GM18507 (cell line): ENCODE data around the gene ADAMTS2.

ENCODE experiments used
- DNase-seq: peaks from one replicate; pipeline ENCODE4 v3.0.0; 2011; ENCODE audit warnings: low read depth; ENCODE audit not compliant: insufficient read length; ENCODE audit errors: extremely low spot score
- FAIRE-seq: peaks from 2 replicates; lab custom pipeline; 2011; peaks lifted over from hg19 to GRCh38; lab: Jason Lieb, UNC

The ADAMTS2 gene

DNA sequence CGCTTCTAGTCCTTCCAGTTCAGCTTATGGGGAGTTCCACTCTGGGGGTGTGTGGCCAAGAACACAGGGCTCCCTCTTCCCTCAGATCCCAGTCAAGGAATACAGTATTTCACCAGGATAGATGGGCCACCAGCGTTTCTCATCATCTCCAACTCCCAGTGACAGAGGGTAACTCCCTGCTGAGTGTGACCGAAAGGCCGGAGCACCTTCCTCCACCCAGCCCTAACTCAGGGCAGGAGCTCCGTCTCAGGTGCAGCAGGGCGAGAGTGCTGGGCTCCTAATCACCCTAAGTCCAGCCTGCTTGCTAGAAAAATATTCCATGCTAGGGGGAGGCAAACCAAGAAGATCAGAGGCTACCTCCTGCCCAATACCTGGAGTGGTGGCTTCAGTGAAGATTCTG lies 102.6 kb downstream of the ADAMTS2 start:
- no peak for FAIRE-seq
- no peak for DNase-seq

GRCh38 chr5:179241764-179242370 lies 103.4 kb downstream of the ADAMTS2 start:
- FAIRE-seq: no peak
- DNase-seq: no peak

GRCh38 chr5:179241175-179241574 lies 104.1 kb downstream of the ADAMTS2 start:
- FAIRE-seq (no peak), DNase-seq (no peak)

DNA sequence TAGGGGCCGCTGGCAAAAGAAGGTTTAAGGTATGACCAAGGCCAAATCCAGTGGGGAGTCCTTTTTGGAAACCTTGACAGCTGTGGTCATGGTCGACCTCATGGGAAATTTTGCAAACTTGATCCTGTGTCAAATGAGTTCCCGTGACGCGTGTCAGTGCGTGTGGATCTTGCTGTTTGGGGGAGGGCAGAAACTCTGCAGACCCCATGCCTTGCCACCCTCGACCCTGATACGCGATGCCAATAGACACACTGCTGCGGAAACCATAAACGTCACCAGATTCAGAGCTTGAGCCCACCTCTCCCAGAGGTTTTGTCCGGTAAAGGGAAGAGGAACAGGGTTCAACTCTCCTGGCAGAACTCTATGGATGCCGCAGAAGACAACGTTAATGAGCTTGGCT lies 104.7 kb downstream of the ADAMTS2 start:
- no peak for DNase-seq
- no peak for FAIRE-seq

GRCh38 chr5:179239256-179240135 lies 105.8 kb downstream of the ADAMTS2 start:
- no peak for DNase-seq
- no peak for FAIRE-seq

DNA sequence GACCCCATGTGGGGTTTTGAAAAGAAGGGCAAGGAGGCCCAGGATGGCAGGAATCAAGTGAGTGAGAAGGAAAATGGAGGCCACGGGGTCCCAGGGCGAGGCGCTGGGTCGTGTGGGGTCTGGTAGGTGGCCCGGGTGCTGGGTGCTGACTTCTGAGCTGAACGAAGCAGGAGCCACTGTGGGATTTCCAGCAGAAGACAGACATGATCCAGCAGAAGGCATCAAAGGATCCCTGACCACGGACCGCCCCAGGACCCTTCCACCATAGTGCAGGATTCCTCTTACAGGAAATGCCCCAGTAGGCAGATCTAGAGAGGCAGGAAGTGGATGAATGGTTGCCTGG lies 106.7 kb downstream of the ADAMTS2 start:
- FAIRE-seq (no peak), DNase-seq (no peak)

DNA sequence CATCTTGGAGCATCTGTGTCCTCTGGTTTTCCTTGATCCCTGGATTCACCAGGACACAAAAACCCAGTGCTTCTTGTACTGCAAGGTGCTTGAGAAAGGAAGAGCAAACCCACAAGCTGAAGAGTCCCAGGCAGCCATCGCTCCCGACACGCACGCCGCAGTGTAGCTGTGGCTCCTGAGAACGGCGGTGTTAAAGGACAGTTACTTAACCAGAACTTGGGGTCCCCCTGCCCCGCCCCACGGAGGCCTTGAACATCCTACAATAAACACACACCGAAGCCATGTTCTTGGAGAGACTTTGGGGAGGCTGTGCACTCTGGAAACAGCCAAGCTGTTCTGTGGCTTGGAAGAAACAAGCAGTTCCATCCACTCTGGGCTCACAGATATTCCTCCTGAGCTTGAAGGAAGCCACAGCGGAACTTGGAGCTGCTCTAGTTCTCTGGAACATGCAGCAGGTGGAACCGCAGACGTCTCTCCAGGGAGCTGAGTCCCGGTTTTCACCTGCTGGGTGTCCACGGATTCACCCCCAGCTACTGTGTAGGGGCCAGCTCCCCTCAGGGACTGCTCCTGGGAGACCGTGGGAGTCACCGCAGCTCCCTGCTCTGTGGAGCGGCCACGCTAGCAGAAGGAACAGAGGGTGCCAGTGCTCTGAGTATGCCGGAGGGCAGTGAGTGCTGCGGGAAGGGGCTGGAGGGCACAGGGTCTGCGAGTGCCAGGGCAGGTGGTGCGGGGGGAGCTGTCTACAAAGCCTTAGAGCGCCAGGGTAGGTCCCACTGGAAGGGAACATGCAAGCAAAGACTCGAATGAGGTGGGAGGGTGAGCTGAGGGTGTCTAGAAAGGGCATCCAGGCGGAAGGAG lies 107.3 kb downstream of the ADAMTS2 start:
- no peak for FAIRE-seq

DNA sequence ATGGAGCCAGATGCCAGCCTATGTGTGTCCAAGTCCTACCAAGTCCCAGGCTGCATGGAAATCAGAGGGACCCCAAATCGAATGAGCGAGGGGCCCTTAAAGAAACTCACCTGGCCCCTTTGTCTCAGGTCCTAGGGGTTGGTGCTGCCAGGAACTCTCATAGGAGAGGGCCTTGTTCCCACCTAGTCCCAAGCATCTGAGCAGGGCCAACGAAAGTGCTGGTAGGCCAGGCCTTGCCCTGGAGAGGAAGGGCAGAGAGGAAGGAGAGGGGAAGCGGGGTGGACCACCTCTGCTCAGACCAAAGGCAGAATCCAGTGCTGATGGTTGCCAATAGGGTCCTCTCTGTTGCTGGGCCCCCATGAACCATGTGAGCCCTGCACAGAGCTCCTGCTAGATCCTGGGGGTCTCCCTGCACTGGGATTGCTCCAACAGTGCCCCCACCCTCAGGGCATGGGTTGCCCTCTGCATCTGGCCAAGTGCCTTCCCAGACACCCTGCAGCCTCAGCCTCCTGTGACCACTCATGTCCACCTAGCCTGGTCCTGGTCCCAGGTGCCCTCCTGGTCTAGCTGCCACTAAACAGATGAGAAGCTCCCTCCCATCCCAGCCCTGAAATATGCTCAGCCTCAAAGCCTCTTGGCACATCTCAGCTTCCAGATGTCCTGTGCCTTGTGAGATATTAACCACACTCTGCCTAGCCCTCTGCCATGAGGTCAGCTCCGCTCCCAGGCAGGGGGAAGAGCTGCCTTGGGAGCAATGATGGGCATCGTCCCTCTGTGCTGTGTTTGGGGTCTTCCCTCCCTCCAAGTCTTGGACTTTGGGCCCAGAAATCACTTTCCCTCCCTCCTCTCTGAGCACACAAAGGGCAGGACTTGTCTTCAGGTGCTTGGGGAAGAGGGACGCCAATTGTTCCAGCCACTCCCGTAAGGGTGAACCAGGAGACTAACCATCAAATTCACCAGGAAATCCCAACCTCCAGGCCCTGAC lies 109.6 kb downstream of the ADAMTS2 start:
- DNase-seq (no peak), FAIRE-seq (no peak)

More for the DNA sequence above, 107.3 kb downstream of the ADAMTS2 start:
- no peak for DNase-seq

- no peak for DNase-seq
- no peak for FAIRE-seq
Observed at GRCh38 chr5:179234563-179235135, 110.6 kb downstream of the ADAMTS2 start.

- FAIRE-seq: no peak
Observed at GRCh38 chr5:179233909-179234562, 111.2 kb downstream of the ADAMTS2 start.

GRCh38 chr5:179232091-179232735 lies 113.0 kb downstream of the ADAMTS2 start:
- DNase-seq: no peak
- FAIRE-seq: no peak

More at GRCh38 chr5:179233909-179234562, 111.2 kb downstream of the ADAMTS2 start:
- no peak for DNase-seq

- FAIRE-seq: no peak
Observed at GRCh38 chr5:179231309-179231708, 114.0 kb downstream of the ADAMTS2 start.

GRCh38 chr5:179230061-179230461 lies 115.2 kb downstream of the ADAMTS2 start:
- no peak for DNase-seq
- no peak for FAIRE-seq

More at GRCh38 chr5:179231309-179231708, 114.0 kb downstream of the ADAMTS2 start:
- no peak for DNase-seq

DNA sequence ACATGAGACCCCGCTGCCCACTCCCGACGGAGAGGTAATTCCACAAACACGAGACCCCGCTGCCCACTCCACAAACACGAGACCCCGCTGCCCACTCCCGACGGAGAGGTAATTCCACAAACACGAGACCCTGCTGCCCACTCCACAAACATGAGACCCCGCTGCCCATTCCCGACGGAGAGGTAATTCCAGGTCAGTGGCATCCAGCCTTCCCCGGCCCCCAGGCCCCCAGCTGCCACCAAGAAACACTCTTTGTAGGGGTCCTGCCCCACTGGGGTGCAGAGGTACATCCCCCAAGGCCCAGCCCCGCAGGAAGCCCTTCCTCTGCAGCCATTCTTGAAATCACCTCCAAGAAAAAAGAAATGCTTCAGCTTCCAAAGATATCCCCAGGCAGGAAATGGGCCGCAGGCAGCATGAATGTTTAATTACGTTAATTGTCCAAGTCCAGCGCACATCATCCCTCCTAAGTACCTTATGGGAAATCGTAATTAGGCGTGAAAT lies 115.9 kb downstream of the ADAMTS2 start:
- no peak for DNase-seq
- no peak for FAIRE-seq

DNA sequence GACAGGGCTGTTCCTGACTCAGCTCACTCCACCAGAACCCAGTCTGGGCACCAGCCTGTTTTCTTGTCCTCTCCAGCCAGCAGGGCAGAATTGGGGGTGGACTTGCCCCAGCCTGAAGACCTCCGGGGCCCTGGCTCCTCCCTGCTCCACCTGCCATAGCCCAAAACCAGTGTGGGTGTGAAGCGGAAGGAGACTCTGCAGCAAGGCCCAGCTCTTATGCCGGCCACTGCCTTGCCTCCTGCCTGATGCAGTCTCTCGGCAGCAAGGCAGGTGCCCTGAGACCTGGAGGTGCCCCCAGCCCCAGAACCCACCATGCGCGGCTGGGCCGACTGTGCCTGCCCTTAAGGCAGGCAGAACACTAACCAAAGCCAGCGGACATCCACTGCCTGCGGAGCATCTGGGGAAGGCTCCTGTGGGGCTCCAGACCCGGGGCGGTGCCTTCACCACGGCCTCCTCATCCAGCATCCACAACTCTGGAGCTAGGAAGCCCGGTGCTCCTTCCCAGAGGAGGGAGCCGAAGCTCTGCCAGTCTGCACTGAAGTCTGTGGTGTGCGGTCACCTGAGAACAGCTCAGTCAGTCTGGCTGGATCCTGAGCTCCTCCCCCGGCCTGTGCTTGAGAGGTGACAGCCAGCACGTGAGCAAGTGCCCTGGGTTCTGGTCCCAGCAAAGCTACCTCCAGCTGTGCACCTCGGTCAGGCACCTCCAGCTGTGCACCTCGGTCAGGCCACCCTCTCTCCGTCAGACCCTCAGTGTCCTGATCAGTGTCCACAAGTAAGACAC lies 116.7 kb downstream of the ADAMTS2 start:
- no peak for DNase-seq
- FAIRE-seq: no peak

- DNase-seq: no peak
- FAIRE-seq: no peak
Observed at GRCh38 chr5:179227580-179228311, 117.5 kb downstream of the ADAMTS2 start.
